ENCODE measurements around the gene BABAM1. TPM values are rescaled to one million over a fixed set of nuclear protein-coding genes. Genes with fewer than 3 reads are reported as not detected.

BABAM1 gene
- total RNA-seq, 1 experiment from 2014 or later: 79.5 TPM

DNA sequence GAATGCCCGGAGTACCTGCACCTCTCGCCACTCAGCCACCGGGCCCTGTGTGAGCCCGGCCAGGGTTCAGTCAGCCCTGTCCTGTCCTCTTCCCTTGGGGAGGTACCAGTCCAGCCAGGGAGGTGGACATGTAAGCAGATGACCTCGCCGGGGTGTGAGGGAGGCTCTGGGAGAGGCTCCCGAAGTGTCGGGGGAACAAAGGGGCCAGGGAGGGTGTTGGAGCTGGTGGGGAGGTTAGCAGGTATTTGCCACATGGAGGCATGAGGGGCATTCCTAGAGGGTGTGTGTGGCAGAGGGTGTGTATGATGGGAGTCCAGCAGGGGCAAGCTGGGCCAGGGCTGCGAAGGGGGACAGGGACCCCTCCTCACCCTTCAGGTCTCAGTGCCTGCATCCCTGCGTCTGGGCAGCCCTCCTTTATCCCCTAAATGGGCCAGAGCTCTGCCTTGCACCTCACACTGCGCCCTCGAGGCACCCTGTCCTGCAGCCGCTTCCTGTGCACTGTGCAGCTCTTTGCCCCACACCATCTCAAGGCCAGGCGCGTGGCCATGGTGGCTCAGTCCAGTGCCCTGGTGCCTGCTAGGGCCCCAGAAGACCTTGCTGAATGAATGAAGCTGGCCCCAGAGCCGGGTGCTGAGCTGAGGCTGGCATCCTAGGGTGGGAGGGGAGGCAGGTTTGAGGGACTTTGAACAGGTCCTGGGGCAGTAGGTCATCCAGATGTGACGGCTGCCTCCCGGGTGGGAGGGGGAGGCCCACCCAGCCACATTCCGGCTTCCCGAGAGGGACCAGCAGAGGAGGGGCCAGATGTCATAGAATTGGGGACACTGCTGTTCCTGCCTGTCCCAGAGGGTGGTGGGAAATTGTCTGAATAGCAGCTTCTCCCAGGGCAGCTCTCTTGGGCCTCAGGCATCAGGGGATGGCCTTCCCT, 45.2 kb downstream of the BABAM1 start:
- POLR2A ChIA-PET: interaction anchor here (0.6 kb wide), 1 partner anchor 257 kb away, joined by 6 read pairs; no protein-coding TSS in a partner anchor
- no peak for DNase-seq (ENCODE audit: low read depth, low spot score)
- in situ Hi-C loops (cut with HindIII; ENCODE audit: low pct_unique_long_range_greater_than_20kb, low sequenced_read_pairs): no loop called here

DNA sequence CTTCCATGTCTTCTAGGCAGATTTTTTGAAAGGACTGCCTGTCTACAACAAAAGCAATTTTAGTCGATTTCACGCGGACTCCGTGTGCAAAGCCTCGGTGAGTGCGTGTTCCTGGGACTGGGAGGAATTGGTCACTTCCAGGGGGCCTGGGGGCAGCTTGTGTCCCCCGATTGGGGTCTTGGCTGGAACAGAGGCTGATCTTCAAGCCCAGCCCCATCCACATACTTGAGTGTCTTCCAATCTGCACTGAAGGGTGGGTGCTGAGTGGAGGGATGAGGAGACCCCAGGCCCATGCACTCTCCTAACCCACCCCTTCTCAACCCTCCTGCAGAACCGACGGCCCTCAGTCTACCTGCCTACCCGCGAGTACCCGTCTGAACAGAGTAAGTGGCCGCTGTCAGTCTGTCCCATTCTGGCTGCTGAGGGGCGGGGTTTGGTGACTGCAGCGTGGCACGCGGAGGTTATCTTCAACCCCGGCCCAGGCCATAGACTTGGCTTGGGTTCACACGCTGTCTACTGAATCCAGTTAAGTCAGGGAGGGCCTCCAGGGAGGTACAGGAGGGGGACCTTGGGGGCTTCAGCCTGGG, 46.9 kb downstream of the BABAM1 start:
- TF ChIP-seq, protein P1, sequence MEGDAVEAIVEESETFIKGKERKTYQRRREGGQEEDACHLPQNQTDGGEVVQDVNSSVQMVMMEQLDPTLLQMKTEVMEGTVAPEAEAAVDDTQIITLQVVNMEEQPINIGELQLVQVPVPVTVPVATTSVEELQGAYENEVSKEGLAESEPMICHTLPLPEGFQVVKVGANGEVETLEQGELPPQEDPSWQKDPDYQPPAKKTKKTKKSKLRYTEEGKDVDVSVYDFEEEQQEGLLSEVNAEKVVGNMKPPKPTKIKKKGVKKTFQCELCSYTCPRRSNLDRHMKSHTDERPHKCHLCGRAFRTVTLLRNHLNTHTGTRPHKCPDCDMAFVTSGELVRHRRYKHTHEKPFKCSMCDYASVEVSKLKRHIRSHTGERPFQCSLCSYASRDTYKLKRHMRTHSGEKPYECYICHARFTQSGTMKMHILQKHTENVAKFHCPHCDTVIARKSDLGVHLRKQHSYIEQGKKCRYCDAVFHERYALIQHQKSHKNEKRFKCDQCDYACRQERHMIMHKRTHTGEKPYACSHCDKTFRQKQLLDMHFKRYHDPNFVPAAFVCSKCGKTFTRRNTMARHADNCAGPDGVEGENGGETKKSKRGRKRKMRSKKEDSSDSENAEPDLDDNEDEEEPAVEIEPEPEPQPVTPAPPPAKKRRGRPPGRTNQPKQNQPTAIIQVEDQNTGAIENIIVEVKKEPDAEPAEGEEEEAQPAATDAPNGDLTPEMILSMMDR (IDR thresholded peaks at IDR 0.05): no peak
- no peak for TF ChIP-seq TCF7L2 (IDR thresholded peaks at IDR 0.05; ENCODE audit: low read depth, low read length)
- TF ChIP-seq SIN3A (IDR thresholded peaks at IDR 0.05; ENCODE audit: borderline replicate concordance, insufficient read depth, low read depth, low read length): no peak
- TF ChIP-seq POLR2AphosphoS5 (IDR thresholded peaks at IDR 0.05; ENCODE audit: low read depth, low read length): no peak
- TF ChIP-seq, protein P2, sequence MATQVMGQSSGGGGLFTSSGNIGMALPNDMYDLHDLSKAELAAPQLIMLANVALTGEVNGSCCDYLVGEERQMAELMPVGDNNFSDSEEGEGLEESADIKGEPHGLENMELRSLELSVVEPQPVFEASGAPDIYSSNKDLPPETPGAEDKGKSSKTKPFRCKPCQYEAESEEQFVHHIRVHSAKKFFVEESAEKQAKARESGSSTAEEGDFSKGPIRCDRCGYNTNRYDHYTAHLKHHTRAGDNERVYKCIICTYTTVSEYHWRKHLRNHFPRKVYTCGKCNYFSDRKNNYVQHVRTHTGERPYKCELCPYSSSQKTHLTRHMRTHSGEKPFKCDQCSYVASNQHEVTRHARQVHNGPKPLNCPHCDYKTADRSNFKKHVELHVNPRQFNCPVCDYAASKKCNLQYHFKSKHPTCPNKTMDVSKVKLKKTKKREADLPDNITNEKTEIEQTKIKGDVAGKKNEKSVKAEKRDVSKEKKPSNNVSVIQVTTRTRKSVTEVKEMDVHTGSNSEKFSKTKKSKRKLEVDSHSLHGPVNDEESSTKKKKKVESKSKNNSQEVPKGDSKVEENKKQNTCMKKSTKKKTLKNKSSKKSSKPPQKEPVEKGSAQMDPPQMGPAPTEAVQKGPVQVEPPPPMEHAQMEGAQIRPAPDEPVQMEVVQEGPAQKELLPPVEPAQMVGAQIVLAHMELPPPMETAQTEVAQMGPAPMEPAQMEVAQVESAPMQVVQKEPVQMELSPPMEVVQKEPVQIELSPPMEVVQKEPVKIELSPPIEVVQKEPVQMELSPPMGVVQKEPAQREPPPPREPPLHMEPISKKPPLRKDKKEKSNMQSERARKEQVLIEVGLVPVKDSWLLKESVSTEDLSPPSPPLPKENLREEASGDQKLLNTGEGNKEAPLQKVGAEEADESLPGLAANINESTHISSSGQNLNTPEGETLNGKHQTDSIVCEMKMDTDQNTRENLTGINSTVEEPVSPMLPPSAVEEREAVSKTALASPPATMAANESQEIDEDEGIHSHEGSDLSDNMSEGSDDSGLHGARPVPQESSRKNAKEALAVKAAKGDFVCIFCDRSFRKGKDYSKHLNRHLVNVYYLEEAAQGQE (IDR thresholded peaks at IDR 0.05; ENCODE audit: insufficient read depth in 1 of 2, low read depth in 2 of 2, low read length in 1 of 2): no peak
- Histone ChIP-seq H3K9me3 (ENCODE audit: control insufficient read depth, insufficient read depth, low read depth, low read length) (no peaks in the 10 kb centered on the region), H3K4me3 (ENCODE audit: low read depth in 2 of 2, low read length in 2 of 2) (no peak overlapping the region), H3K4me1 (ENCODE audit: control insufficient read depth, insufficient read depth, low read length) (peaks cover 22% of the 10 kb centered on the region), H3K36me3 (ENCODE audit: control insufficient read depth, insufficient read depth, low read length) (peaks cover 7% of the 10 kb centered on the region), H3K27ac (ENCODE audit: low read length) (no peak overlapping the region), H3K27me3 (ENCODE audit: control insufficient read depth, insufficient read depth, low read length) (no peaks in the 10 kb centered on the region)
- intact Hi-C loops (cut with micrococcal nuclease; ENCODE audit: unreplicated experiment) (no loop called here), in situ Hi-C loops (cut with HindIII; ENCODE audit: low pct_unique_long_range_greater_than_20kb, low sequenced_read_pairs) (no loop called here)
- DNase-seq (ENCODE audit: low read depth, low spot score) (no peak), ATAC-seq (no peak)
- no TSS peak for BruUV-seq (replicated peaks)
- POLR2A ChIA-PET: no interaction called here
- CTCF ChIA-PET: no interaction called here

More for the DNA sequence above, 45.2 kb downstream of the BABAM1 start:
- ATAC-seq: no peak
- Histone ChIP-seq H3K27me3 (ENCODE audit: control insufficient read depth, insufficient read depth, low read length) (no peaks in the 10 kb centered on the region), H3K4me3 (ENCODE audit: low read depth in 2 of 2, low read length in 2 of 2) (peak overlapping the region in 1 of 2 experiments; percentile 24; a peak in 2 of 4 replicates), H3K36me3 (ENCODE audit: control insufficient read depth, insufficient read depth, low read length) (peaks cover 7% of the 10 kb centered on the region), H3K27ac (ENCODE audit: low read length) (peak overlapping the region; percentile 63), H3K4me1 (ENCODE audit: control insufficient read depth, insufficient read depth, low read length) (peaks cover 24% of the 10 kb centered on the region), H3K9me3 (ENCODE audit: control insufficient read depth, insufficient read depth, low read depth, low read length) (no peaks in the 10 kb centered on the region)
- intact Hi-C loops (cut with micrococcal nuclease; ENCODE audit: unreplicated experiment): no loop called here
- TF ChIP-seq, protein P1 (IDR thresholded peaks at IDR 0.05): no peak
- TF ChIP-seq, protein P2 (IDR thresholded peaks at IDR 0.05; ENCODE audit: insufficient read depth in 1 of 2, low read depth in 2 of 2, low read length in 1 of 2): no peak
- no peak for TF ChIP-seq TCF7L2 (IDR thresholded peaks at IDR 0.05; ENCODE audit: low read depth, low read length)
- TF ChIP-seq POLR2AphosphoS5 (IDR thresholded peaks at IDR 0.05; ENCODE audit: low read depth, low read length): no peak
- TF ChIP-seq SIN3A (IDR thresholded peaks at IDR 0.05; ENCODE audit: borderline replicate concordance, insufficient read depth, low read depth, low read length): no peak
- no TSS peak for BruUV-seq (replicated peaks)
- CTCF ChIA-PET: interaction anchor here (0.5 kb wide), 1 partner anchor 27 kb away, joined by 10 read pairs; no protein-coding TSS in a partner anchor
